ENCODE results near the gene MAN2A2. TPM values are rescaled to one million over a fixed set of nuclear protein-coding genes. Genes with fewer than 3 reads are reported as not detected.

The MAN2A2 gene
- total RNA-seq, 4 donors from 2014 or later, result 56.8 to 124 (median 92.4) TPM

GRCh38 chr15:90862964-90863778, 39.9 kb upstream of the MAN2A2 start:
- Histone ChIP-seq H3K9me3 (no peaks in the 10 kb centered on the region), H3K4me1 (peaks cover 0 to 13% of the 10 kb centered on the region in 2 donors), H3K27ac (peak overlapping the region; percentile 39 to 81 (median 54)), H3K27me3 (no peaks in the 10 kb centered on the region), H3K4me3 (no peak overlapping the region), H3K36me3 (no peaks in the 10 kb centered on the region)
- in situ Hi-C loops (cut with MboI; ENCODE audit: low sequenced_read_pairs in 4 of 4), result no loop called here
- ATAC-seq, result peak; percentile 63 to 70
- intact Hi-C loops (cut with DNase I; ENCODE audit: low total_unique reads), result no loop called here
- DNase-seq, result peak in 1 of 2 donors; percentile 64
- TF ChIP-seq CTCF (IDR thresholded peaks at IDR 0.05 in 4 of 5, conservative IDR thresholded peaks at IDR 0.05 in 1 of 5), result no peak
- no peak for TF ChIP-seq POLR2A (IDR thresholded peaks at IDR 0.05)

GRCh38 chr15:90863987-90864386, 39.1 kb upstream of the MAN2A2 start:
- in situ Hi-C loops (cut with MboI; ENCODE audit: low sequenced_read_pairs in 4 of 4), result no loop called here
- no peak overlapping the region for H3K4me3 ChIP-seq
- no peaks in the 10 kb centered on the region for H3K9me3 ChIP-seq
- intact Hi-C loops (cut with DNase I; ENCODE audit: low total_unique reads), result no loop called here
- peak overlapping the region in 3 of 4 donors; percentile 39 to 81 (median 65) for H3K27ac ChIP-seq
- no peaks in the 10 kb centered on the region for H3K27me3 ChIP-seq
- no peaks in the 10 kb centered on the region for H3K36me3 ChIP-seq
- ATAC-seq (no peak), DNase-seq (no peak)
- H3K4me1 ChIP-seq, result peaks cover 5 to 16% of the 10 kb centered on the region in 2 donors
- no peak for TF ChIP-seq POLR2A (IDR thresholded peaks at IDR 0.05)
- TF ChIP-seq CTCF (IDR thresholded peaks at IDR 0.05 in 4 of 5, conservative IDR thresholded peaks at IDR 0.05 in 1 of 5), result no peak

GRCh38 chr15:90864507-90864906, 38.6 kb upstream of the MAN2A2 start:
- in situ Hi-C loops (cut with MboI; ENCODE audit: low sequenced_read_pairs in 4 of 4) (no loop called here), intact Hi-C loops (cut with DNase I; ENCODE audit: low total_unique reads) (no loop called here)
- no peaks in the 10 kb centered on the region for H3K27me3 ChIP-seq
- H3K4me3 ChIP-seq, result no peak overlapping the region
- H3K27ac ChIP-seq, result no peak overlapping the region
- TF ChIP-seq POLR2A (IDR thresholded peaks at IDR 0.05) (no peak), CTCF (IDR thresholded peaks at IDR 0.05 in 4 of 5, conservative IDR thresholded peaks at IDR 0.05 in 1 of 5) (no peak)
- H3K4me1 ChIP-seq, result peaks cover 7 to 22% of the 10 kb centered on the region in 2 donors
- no peaks in the 10 kb centered on the region for H3K9me3 ChIP-seq
- ATAC-seq (no peak), DNase-seq (no peak)
- H3K36me3 ChIP-seq, result no peaks in the 10 kb centered on the region

- DNase-seq (no peak), ATAC-seq (no peak)
- Histone ChIP-seq H3K27ac (no peak overlapping the region), H3K4me1 (peaks cover 7 to 29% of the 10 kb centered on the region in 2 donors), H3K27me3 (no peaks in the 10 kb centered on the region), H3K4me3 (no peak overlapping the region), H3K36me3 (no peaks in the 10 kb centered on the region), H3K9me3 (no peaks in the 10 kb centered on the region)
- intact Hi-C loops (cut with DNase I; ENCODE audit: low total_unique reads), result no loop called here
- TF ChIP-seq CTCF (IDR thresholded peaks at IDR 0.05 in 4 of 5, conservative IDR thresholded peaks at IDR 0.05 in 1 of 5) (no peak), POLR2A (IDR thresholded peaks at IDR 0.05) (no peak)
- in situ Hi-C loops (cut with MboI; ENCODE audit: low sequenced_read_pairs in 4 of 4), result no loop called here
Measured at GRCh38 chr15:90865702-90866101, 37.4 kb upstream of the MAN2A2 start.
